ENCODE data around the gene CHMP2A.

DNA sequence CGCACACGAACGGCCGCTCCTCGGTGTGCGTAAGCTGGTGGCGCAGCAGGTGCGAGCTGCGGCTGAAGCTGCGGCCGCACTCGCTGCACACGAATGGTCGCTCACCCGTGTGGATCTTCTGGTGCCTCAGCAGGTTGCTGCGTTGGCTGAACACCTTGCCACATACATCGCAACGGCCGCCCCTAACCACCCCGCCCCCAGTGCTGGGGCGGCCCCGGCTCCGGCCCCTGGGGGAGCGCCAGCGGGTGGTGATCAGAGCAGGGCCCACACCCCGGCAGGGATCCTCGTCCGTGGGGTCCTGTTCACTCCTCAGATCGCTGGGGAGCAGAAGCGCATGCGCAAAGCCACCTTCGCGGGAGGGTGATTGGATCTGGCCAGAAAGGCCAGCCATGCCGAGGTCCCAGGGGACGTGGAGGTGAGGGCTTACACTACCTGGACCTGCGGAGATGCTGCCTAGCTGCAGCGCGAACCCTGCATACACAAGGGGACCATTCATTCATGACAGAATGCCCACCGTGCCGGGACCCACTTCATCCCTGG lies 8.2 kb upstream of the CHMP2A start:
- TF ChIP-seq, protein P1, sequence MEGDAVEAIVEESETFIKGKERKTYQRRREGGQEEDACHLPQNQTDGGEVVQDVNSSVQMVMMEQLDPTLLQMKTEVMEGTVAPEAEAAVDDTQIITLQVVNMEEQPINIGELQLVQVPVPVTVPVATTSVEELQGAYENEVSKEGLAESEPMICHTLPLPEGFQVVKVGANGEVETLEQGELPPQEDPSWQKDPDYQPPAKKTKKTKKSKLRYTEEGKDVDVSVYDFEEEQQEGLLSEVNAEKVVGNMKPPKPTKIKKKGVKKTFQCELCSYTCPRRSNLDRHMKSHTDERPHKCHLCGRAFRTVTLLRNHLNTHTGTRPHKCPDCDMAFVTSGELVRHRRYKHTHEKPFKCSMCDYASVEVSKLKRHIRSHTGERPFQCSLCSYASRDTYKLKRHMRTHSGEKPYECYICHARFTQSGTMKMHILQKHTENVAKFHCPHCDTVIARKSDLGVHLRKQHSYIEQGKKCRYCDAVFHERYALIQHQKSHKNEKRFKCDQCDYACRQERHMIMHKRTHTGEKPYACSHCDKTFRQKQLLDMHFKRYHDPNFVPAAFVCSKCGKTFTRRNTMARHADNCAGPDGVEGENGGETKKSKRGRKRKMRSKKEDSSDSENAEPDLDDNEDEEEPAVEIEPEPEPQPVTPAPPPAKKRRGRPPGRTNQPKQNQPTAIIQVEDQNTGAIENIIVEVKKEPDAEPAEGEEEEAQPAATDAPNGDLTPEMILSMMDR (IDR thresholded peaks at IDR 0.05; ENCODE audit: low read depth, low read length, poor library complexity, severe bottlenecking): no peak
- no peak for TF ChIP-seq EZH2phosphoT487 (IDR thresholded peaks at IDR 0.05; ENCODE audit: borderline replicate concordance, low read length)

All from DOHH2 (cell line).